CD4-positive, CD25-positive, alpha-beta regulatory T cell (primary cell): ENCODE results near the gene TOMM34. TPM values are rescaled to one million over a fixed set of nuclear protein-coding genes. Genes with fewer than 3 reads are reported as not detected.

ENCODE experiments used
- ATAC-seq, 2 donors: fragments of 150-1000 bp; cut with Tn5 transposase; one replicate each; pipeline ENCODE4 v1.10.0; 2021; ENCODE audit warnings: low read depth in 2 of 2, moderate number of reproducible peaks in 2 of 2, moderate library complexity in 1 of 2
- DNase-seq, 3 donors: peaks; one replicate each; pipeline versions ENCODE4 v3.0.0 to v3.0.0-alpha.2; 2012 to 2022; ENCODE audit warnings: mixed read lengths in 1 of 3
- H3K27ac ChIP-seq: one replicate; pipeline ENCODE4 v1.7.0; 2013; ENCODE audit warnings: mild to moderate bottlenecking, low read length; ENCODE audit not compliant: insufficient read depth, poor library complexity, severe bottlenecking
- H3K27me3 ChIP-seq: one replicate; pipeline ENCODE4 v1.7.0; 2013; ENCODE audit warnings: low read length; ENCODE audit not compliant: control insufficient read depth, insufficient read depth
- H3K36me3 ChIP-seq: one replicate; pipeline ENCODE4 v1.7.0; 2013; ENCODE audit warnings: mild to moderate bottlenecking, low read length, moderate library complexity; ENCODE audit not compliant: control insufficient read depth, insufficient read depth
- H3K4me1 ChIP-seq: 2 replicates; pipeline ENCODE4 v1.7.0; 2013; ENCODE audit warnings: mild to moderate bottlenecking, low read length; ENCODE audit not compliant: insufficient read depth, control insufficient read depth, poor library complexity, severe bottlenecking
- H3K4me3 ChIP-seq: one replicate; pipeline ENCODE4 v1.7.0; 2013; ENCODE audit warnings: low read depth, mild to moderate bottlenecking, low read length, moderate library complexity
- H3K9me3 ChIP-seq, 2 experiments: 1 replicate in 1 of 2; 2 replicates in 1 of 2; pipeline ENCODE4 v1.7.0; 2013; ENCODE audit warnings: low read length in 2 of 2, mild to moderate bottlenecking in 1 of 2, moderate library complexity in 1 of 2; ENCODE audit not compliant: control insufficient read depth in 2 of 2
- H3K27ac Mint-ChIP-seq, 3 donors: one replicate each; pipeline ENCODE4 v1.8.0; 2020 to 2022; ENCODE audit warnings: mild to moderate bottlenecking in 3 of 3, mixed read lengths in 3 of 3, moderate library complexity in 2 of 3
- H3K27me3 Mint-ChIP-seq: one replicate; pipeline ENCODE4 v1.8.0; 2022; ENCODE audit warnings: mild to moderate bottlenecking, mixed read lengths
- H3K36me3 Mint-ChIP-seq: one replicate; pipeline ENCODE4 v1.8.0; 2020; ENCODE audit warnings: mixed read lengths
- H3K4me1 Mint-ChIP-seq, 4 donors: one replicate each; pipeline ENCODE4 v1.8.0; 2020 to 2022; ENCODE audit warnings: mixed read lengths in 4 of 4, mild to moderate bottlenecking in 1 of 4
- H3K4me3 Mint-ChIP-seq, 4 donors: one replicate each; pipeline ENCODE4 v1.8.0; 2020 to 2022; ENCODE audit warnings: mild to moderate bottlenecking in 4 of 4, mixed read lengths in 4 of 4, moderate library complexity in 3 of 4
- H3K9me3 Mint-ChIP-seq, 7 donors: one replicate each; pipeline ENCODE4 v1.8.0; 2020 to 2022; ENCODE audit warnings: mixed read lengths in 7 of 7, mild to moderate bottlenecking in 3 of 7, moderate library complexity in 2 of 7
- polyA plus RNA-seq, 4 donors: library from polyadenylated mRNA; unstranded; fragments of 300-500 nt; fragmentation: Illumina TruSeq; gene quantifications; one replicate each; pipeline ENCODE4 v1.2.3, GENCODE V29; 2021
- total RNA-seq: library from RNA; stranded (reverse); gene quantifications from one replicate; pipeline ENCODE4 v1.2.3, GENCODE V29; 2022

Gene TOMM34
- total and polyA plus RNA-seq, 5 donors from 2014 or later, result 10.7 to 24.2 (median 22.1) TPM

GRCh38 chr20:44969300-44969894 is 9.2 kb upstream of the TOMM34 start:
- no peaks in the 10 kb centered on the region for H3K9me3 ChIP-seq
- H3K27me3 ChIP-seq, result no peaks in the 10 kb centered on the region
- H3K27ac ChIP-seq, result peak overlapping the region; percentile 84
- peak overlapping the region; percentile 97 for H3K4me3 ChIP-seq
- H3K9me3 Mint-ChIP-seq, result peaks cover 0 to 1% (median 0%) of the 10 kb centered on the region in 7 donors
- no peak for ATAC-seq
- H3K4me3 Mint-ChIP-seq, result peak overlapping the region; percentile 96 to 98 (median 97)
- peak in 1 of 3 donors; percentile 42 for DNase-seq
- peaks cover 53% of the 10 kb centered on the region for H3K4me1 ChIP-seq
- peaks cover 27% of the 10 kb centered on the region for H3K36me3 ChIP-seq
- H3K4me1 Mint-ChIP-seq, result peaks cover 25 to 58% (median 43%) of the 10 kb centered on the region in 4 donors
- peak overlapping the region; percentile 91 to 96 (median 94) for H3K27ac Mint-ChIP-seq
- no peaks in the 10 kb centered on the region for H3K27me3 Mint-ChIP-seq
- H3K36me3 Mint-ChIP-seq, result peaks cover 51% of the 10 kb centered on the region

GRCh38 chr20:44967207-44967807 is 7.1 kb upstream of the TOMM34 start:
- Mint-ChIP-seq H3K36me3 (peaks cover 33% of the 10 kb centered on the region), H3K4me1 (peaks cover 15 to 53% (median 36%) of the 10 kb centered on the region in 4 donors)
- H3K4me3 ChIP-seq, result peak overlapping the region; percentile 97

GRCh38 chr20:44966030-44966961 is 6.1 kb upstream of the TOMM34 start, which contains the start of gene STK4:
STK4 (plus strand) TSS chr20:44966512; CDS start chr20:44966569, 57 bp downstream.
- DNase-seq, result peak; percentile 93 to 98 (median 96)

More at GRCh38 chr20:44967207-44967807, 7.1 kb upstream of the TOMM34 start:
- peaks cover 41% of the 10 kb centered on the region for H3K4me1 ChIP-seq
- H3K9me3 Mint-ChIP-seq, result peaks cover 0 to 1% (median 0%) of the 10 kb centered on the region in 7 donors
- no peaks in the 10 kb centered on the region for H3K27me3 Mint-ChIP-seq
- peak overlapping the region; percentile 94 to 97 (median 96) for H3K27ac Mint-ChIP-seq
- H3K27ac ChIP-seq, result peak overlapping the region; percentile 84
- H3K36me3 ChIP-seq, result peaks cover 6% of the 10 kb centered on the region
- H3K27me3 ChIP-seq, result no peaks in the 10 kb centered on the region
- DNase-seq (peak; percentile 28 to 79 (median 58)), ATAC-seq (peak; percentile 26 to 40)
- peak overlapping the region; percentile 96 to 98 (median 97) for H3K4me3 Mint-ChIP-seq
- H3K9me3 ChIP-seq, result no peaks in the 10 kb centered on the region

GRCh38 chr20:44965651-44966029 is 5.4 kb upstream of the TOMM34 start:
- Mint-ChIP-seq H3K36me3 (peaks cover 27% of the 10 kb centered on the region), H3K4me3 (peak overlapping the region; percentile 96 to 98 (median 97)), H3K9me3 (peaks cover 0 to 1% (median 0%) of the 10 kb centered on the region in 7 donors), H3K27ac (peak overlapping the region; percentile 94 to 98 (median 96)), H3K4me1 (peaks cover 8 to 52% (median 37%) of the 10 kb centered on the region in 4 donors), H3K27me3 (no peaks in the 10 kb centered on the region)
- peak overlapping the region; percentile 77 for H3K4me3 ChIP-seq
- H3K27ac ChIP-seq, result peak overlapping the region; percentile 84
- no peak for DNase-seq
- no peaks in the 10 kb centered on the region for H3K9me3 ChIP-seq
- no peak for ATAC-seq
- peaks cover 30% of the 10 kb centered on the region for H3K4me1 ChIP-seq
- H3K36me3 ChIP-seq, result no peaks in the 10 kb centered on the region
- no peaks in the 10 kb centered on the region for H3K27me3 ChIP-seq

More at GRCh38 chr20:44966030-44966961, 6.1 kb upstream of the TOMM34 start, which contains the start of gene STK4:
- Histone ChIP-seq H3K27me3 (no peaks in the 10 kb centered on the region), H3K9me3 (no peaks in the 10 kb centered on the region), H3K27ac (peak within 1 kb of the TSS; percentile 84), H3K4me1 (peaks cover 31% of the 10 kb centered on the region), H3K4me3 (peak within 1 kb of the TSS; percentile 97), H3K36me3 (no peaks in the 10 kb centered on the region)
- Mint-ChIP-seq H3K27ac (peak within 1 kb of the TSS; percentile 94 to 98 (median 96)), H3K36me3 (peaks cover 32% of the 10 kb centered on the region), H3K4me3 (peak within 1 kb of the TSS; percentile 96 to 98 (median 97)), H3K4me1 (peaks cover 13 to 52% (median 40%) of the 10 kb centered on the region in 4 donors), H3K9me3 (peaks cover 0 to 1% (median 0%) of the 10 kb centered on the region in 7 donors), H3K27me3 (no peaks in the 10 kb centered on the region)
- peak; percentile 84 to 87 for ATAC-seq

GRCh38 chr20:44963325-44964215 is 3.4 kb upstream of the TOMM34 start:
- ATAC-seq, result no peak
- no peaks in the 10 kb centered on the region for H3K36me3 ChIP-seq
- Mint-ChIP-seq H3K27ac (peak overlapping the region in 1 of 3 donors; percentile 86), H3K9me3 (peaks cover 0 to 1% (median 0%) of the 10 kb centered on the region in 7 donors), H3K27me3 (no peaks in the 10 kb centered on the region), H3K4me1 (peaks cover 5 to 54% (median 43%) of the 10 kb centered on the region in 4 donors), H3K4me3 (peak overlapping the region in 2 of 4 donors; percentile 10 to 77), H3K36me3 (peaks cover 18% of the 10 kb centered on the region)
- peaks cover 32% of the 10 kb centered on the region for H3K4me1 ChIP-seq
- no peak overlapping the region for H3K4me3 ChIP-seq
- H3K27me3 ChIP-seq, result no peaks in the 10 kb centered on the region
- peak in 1 of 3 donors; percentile 64 for DNase-seq
- no peaks in the 10 kb centered on the region for H3K9me3 ChIP-seq
- H3K27ac ChIP-seq, result no peak overlapping the region

- Mint-ChIP-seq H3K36me3 (peaks cover 10% of the 10 kb centered on the region), H3K27ac (no peak overlapping the region), H3K27me3 (no peaks in the 10 kb centered on the region), H3K4me3 (peak overlapping the region in 3 of 4 donors; percentile 34 to 71 (median 46)), H3K4me1 (peaks cover 10 to 63% (median 50%) of the 10 kb centered on the region in 4 donors), H3K9me3 (peaks cover 0 to 1% (median 0%) of the 10 kb centered on the region in 7 donors)
- H3K27ac ChIP-seq, result no peak overlapping the region
- ATAC-seq (no peak), DNase-seq (no peak)
- H3K36me3 ChIP-seq, result peaks cover 3% of the 10 kb centered on the region
- no peaks in the 10 kb centered on the region for H3K9me3 ChIP-seq
- H3K27me3 ChIP-seq, result no peaks in the 10 kb centered on the region
- H3K4me3 ChIP-seq, result no peak overlapping the region
- peaks cover 40% of the 10 kb centered on the region for H3K4me1 ChIP-seq
Measured at GRCh38 chr20:44962483-44962882, 2.3 kb upstream of the TOMM34 start.
